Suprapubic skin (tissue), 4 donors: ENCODE results near the gene PRKCZ. TPM values are rescaled to one million over a fixed set of nuclear protein-coding genes. Genes with fewer than 3 reads are reported as not detected.

Experiments
- DNase-seq, 2 donors: peaks; one replicate each; pipeline ENCODE4 v3.0.0-alpha.2; 2019; ENCODE audit warnings: low spot score in 2 of 2
- H3K27ac ChIP-seq: fragments of 200-600 bp; sonication (generic); one replicate; pipeline ENCODE4 v1.5.1; 2019
- H3K27me3 ChIP-seq: fragments of 200-600 bp; sonication (generic); one replicate; pipeline ENCODE4 v1.5.1; 2019
- H3K36me3 ChIP-seq: fragments of 200-600 bp; sonication (generic); one replicate; pipeline ENCODE4 v1.5.1; 2019
- H3K4me1 ChIP-seq: fragments of 200-600 bp; sonication (generic); one replicate; pipeline ENCODE4 v1.5.1; 2019
- H3K4me3 ChIP-seq: fragments of 200-600 bp; sonication (generic); one replicate; pipeline ENCODE4 v1.5.1; 2019; ENCODE audit warnings: mild to moderate bottlenecking
- H3K9me3 ChIP-seq: fragments of 200-600 bp; sonication (generic); one replicate; pipeline ENCODE4 v1.5.1; 2019
- EP300 ChIP-seq: sonication (generic); formaldehyde crosslinking; IDR thresholded peaks from one replicate; pipeline ENCODE4 v1.6.1; 2017; ENCODE audit warnings: antibody characterized with exemption
- POLR2A ChIP-seq, 2 donors: fragments of 450-650 bp; IDR thresholded peaks; one replicate each; pipeline ENCODE4 v1.6.1; 2017; ENCODE audit warnings: antibody characterized with exemption in 2 of 2, mild to moderate bottlenecking in 2 of 2, moderate library complexity in 2 of 2
- POLR2AphosphoS5 ChIP-seq, 3 donors: sonication (generic); formaldehyde crosslinking; IDR thresholded peaks; one replicate each; pipeline ENCODE4 v1.6.1; 2017; ENCODE audit warnings: antibody characterized with exemption in 3 of 3
- WGBS: methylation state at CpG from one replicate; pipeline ENCODE4 v1.1.5; 2018; 5-methylcytosine and 5-hydroxymethylcytosine counted together
- total RNA-seq, 4 donors: library from RNA; depleted of rRNA; stranded (reverse); fragments of >200 nt; gene quantifications; one replicate each; pipeline ENCODE4 v1.1.0, GENCODE V29; 2016
- TF ChIP-seq, protein P1 (sequence below), 2 donors: fragments of 200-600 bp in 1 of 2; fragments of 450-650 bp in 1 of 2; sonication (generic) in 1 of 2; IDR thresholded peaks; one replicate each; pipeline ENCODE4 v1.5.1; 2016 to 2019; ENCODE audit warnings: antibody characterized with exemption in 2 of 2, mild to moderate bottlenecking in 1 of 2, moderate library complexity in 1 of 2

The PRKCZ gene
- total RNA-seq, 4 donors from 2014 or later = 21.7 to 31.5 (median 25.4) TPM

DNA sequence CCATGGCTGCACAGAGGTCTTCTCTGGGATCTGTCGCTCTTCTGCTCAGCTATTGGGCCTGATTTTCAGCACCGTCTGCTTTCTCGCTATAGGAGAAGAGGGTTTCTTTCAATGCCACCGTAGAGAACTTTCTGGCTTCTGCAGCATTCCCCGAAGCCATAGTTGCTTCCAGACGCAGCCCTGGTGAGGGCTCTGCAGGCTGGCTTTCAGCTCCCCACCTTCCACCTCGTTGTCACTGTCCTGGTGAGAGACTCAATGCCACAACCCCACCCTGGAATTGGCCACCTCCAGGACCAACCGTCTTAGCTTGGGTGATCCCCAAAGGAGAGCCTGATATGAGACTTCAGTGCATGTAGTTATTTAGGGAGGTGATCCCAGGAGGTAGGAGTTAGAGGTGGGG lies 12.0 kb upstream of the PRKCZ start:
- TF ChIP-seq POLR2A (IDR thresholded peaks at IDR 0.05) = no peak
- Histone ChIP-seq H3K27ac (no peak overlapping the region), H3K36me3 (no peaks in the 10 kb centered on the region), H3K4me3 (no peak overlapping the region), H3K9me3 (no peaks in the 10 kb centered on the region), H3K4me1 (no peaks in the 10 kb centered on the region), H3K27me3 (peaks cover 13% of the 10 kb centered on the region)
- WGBS = 89% methylated on average over 8 of the region's 8 CpGs
- no peak for DNase-seq

DNA sequence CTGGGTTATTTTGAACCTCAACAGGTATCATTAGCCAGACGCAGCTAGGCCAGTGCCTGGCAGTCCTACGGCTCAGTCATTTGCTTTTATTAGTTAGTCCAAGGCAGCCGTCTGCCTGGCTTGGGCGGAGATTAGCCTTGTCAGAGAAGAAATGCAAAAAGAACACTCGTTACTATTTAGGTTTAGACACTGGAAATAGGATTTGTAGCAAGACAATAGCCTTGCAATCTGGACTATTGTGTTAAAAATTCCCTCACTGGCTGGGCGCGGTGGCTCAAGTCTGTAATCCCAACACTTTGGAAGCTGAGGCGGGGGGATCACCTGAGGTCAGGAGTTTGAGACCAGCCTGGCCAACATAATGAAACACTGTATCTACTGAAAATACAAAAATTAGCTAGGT lies 11.0 kb upstream of the PRKCZ start:
- WGBS = 85% methylated on average over 8 of the region's 8 CpGs

DNA sequence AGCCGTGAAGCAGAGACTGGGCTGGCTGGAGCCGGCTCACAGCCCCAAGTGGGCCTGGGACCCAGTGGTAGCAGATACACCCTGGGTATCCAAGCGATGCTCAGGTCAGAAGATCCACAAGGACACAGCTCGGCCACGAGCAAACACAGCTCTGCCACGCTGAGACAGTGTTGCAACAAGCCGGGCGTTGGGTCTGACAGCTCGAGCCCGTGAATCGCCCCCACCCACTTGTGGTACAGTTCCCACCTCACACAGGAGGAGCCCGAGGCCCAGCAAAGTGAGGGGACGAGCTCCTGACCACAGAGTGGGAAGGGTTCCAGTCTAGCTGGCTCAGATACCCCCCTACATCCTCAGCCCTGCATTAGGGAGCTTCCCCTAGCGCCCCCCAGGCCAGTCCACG lies 8.9 kb upstream of the PRKCZ start:
- TF ChIP-seq EP300 (no peak), POLR2A (IDR thresholded peaks at IDR 0.05) (no peak)
- 40% methylated on average over 1 of the region's 15 CpGs for WGBS
- Histone ChIP-seq H3K9me3 (no peaks in the 10 kb centered on the region), H3K4me1 (peaks cover 21% of the 10 kb centered on the region), H3K27ac (no peak overlapping the region), H3K36me3 (no peaks in the 10 kb centered on the region), H3K4me3 (no peak overlapping the region), H3K27me3 (peaks cover under 1% of the 10 kb centered on the region)
- DNase-seq = no peak

More for the DNA sequence above, 11.0 kb upstream of the PRKCZ start:
- H3K36me3 ChIP-seq = no peaks in the 10 kb centered on the region
- peaks cover under 1% of the 10 kb centered on the region for H3K4me1 ChIP-seq
- H3K9me3 ChIP-seq = no peaks in the 10 kb centered on the region
- no peak overlapping the region for H3K4me3 ChIP-seq
- TF ChIP-seq EP300 = no peak
- TF ChIP-seq, protein P1, sequence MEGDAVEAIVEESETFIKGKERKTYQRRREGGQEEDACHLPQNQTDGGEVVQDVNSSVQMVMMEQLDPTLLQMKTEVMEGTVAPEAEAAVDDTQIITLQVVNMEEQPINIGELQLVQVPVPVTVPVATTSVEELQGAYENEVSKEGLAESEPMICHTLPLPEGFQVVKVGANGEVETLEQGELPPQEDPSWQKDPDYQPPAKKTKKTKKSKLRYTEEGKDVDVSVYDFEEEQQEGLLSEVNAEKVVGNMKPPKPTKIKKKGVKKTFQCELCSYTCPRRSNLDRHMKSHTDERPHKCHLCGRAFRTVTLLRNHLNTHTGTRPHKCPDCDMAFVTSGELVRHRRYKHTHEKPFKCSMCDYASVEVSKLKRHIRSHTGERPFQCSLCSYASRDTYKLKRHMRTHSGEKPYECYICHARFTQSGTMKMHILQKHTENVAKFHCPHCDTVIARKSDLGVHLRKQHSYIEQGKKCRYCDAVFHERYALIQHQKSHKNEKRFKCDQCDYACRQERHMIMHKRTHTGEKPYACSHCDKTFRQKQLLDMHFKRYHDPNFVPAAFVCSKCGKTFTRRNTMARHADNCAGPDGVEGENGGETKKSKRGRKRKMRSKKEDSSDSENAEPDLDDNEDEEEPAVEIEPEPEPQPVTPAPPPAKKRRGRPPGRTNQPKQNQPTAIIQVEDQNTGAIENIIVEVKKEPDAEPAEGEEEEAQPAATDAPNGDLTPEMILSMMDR (IDR thresholded peaks at IDR 0.05) = no peak
- TF ChIP-seq POLR2A (IDR thresholded peaks at IDR 0.05) = no peak
- TF ChIP-seq POLR2AphosphoS5 (IDR thresholded peaks at IDR 0.05) = no peak
- no peak for DNase-seq
- peaks cover 10% of the 10 kb centered on the region for H3K27me3 ChIP-seq
- no peak overlapping the region for H3K27ac ChIP-seq

DNA sequence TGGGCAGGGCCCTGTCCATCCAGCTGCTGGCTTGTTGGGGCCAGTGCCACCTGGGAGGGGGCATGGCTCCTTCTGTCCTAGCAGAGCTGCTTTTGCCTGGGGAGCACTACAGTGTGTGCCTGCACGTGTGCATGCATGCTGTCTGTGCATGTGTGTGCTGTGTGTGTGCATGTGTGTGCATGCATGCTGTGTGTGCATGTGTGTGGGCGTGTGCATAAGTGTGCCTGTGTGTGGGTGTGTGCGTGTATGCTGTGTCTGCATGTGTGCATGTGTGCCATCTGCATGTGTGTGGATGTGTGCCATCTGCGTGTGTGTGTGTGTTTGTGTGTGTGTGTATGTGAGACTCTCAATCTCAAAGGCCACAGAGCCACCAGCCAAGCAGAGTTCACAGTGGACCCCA lies 8.3 kb upstream of the PRKCZ start:
- Histone ChIP-seq H3K36me3 (no peaks in the 10 kb centered on the region), H3K27me3 (peaks cover 6% of the 10 kb centered on the region), H3K4me1 (peaks cover 24% of the 10 kb centered on the region), H3K4me3 (no peak overlapping the region), H3K9me3 (no peaks in the 10 kb centered on the region), H3K27ac (no peak overlapping the region)
- DNase-seq = no peak
- WGBS = 52% methylated on average over 4 of the region's 4 CpGs
- TF ChIP-seq, protein P1 (IDR thresholded peaks at IDR 0.05) = no peak
- TF ChIP-seq POLR2AphosphoS5 (IDR thresholded peaks at IDR 0.05) (no peak), EP300 (no peak), POLR2A (IDR thresholded peaks at IDR 0.05) (no peak)

DNA sequence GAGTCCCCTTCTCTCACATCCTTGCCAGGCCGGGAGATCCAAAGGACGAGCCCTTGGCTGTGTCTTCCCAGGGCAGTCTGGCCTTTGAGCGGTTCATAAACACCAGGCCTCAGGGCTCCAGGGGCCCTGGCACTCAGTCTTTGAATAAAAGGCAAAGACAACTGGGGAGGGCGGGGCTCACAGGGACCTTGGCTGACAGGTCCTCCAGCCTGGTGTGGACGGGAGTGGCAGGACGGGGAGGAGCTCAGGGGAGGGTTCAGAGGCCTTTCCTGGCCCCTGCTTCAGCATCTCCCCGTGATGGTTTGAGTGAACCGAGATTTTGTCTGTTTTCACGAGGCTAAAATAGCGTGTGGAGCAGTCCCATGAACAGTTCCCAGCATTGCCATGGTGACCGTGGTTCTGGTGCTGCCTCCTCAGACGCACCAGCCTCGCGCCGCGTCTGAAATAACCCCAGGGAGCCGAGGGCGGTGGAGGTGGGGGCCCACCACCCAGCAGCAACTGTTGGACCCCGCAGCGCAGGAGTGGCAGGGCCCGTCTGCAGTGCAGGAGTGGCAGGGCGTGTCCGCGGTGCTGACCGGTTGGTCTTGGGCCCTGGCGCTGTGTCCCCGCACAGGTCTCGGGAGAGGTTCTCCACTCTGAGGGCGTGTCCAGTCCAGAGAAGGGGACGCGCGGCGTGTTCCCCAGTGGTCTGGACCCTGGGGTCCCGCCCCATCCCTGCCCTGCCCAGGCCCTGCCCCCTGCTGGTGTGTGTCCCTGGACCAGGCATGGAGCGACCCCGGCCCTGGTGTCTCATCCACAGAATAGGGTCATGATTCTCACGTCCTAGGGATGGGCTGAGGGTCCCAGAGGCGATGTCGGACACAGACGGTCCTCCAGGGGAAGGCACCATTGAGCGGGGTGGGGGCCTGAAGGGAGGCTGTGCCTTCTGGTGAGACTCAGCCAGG lies 7.1 kb upstream of the PRKCZ start:
- Histone ChIP-seq H3K27me3 (peaks cover 12% of the 10 kb centered on the region), H3K4me3 (no peak overlapping the region), H3K4me1 (peaks cover 24% of the 10 kb centered on the region), H3K36me3 (no peaks in the 10 kb centered on the region), H3K27ac (no peak overlapping the region), H3K9me3 (no peaks in the 10 kb centered on the region)
- WGBS = 79% methylated on average over 32 of the region's 41 CpGs
- no peak for DNase-seq
- TF ChIP-seq POLR2A (IDR thresholded peaks at IDR 0.05) (no peak), POLR2AphosphoS5 (IDR thresholded peaks at IDR 0.05) (no peak), EP300 (no peak)
- TF ChIP-seq, protein P1 (IDR thresholded peaks at IDR 0.05) = no peak

DNA sequence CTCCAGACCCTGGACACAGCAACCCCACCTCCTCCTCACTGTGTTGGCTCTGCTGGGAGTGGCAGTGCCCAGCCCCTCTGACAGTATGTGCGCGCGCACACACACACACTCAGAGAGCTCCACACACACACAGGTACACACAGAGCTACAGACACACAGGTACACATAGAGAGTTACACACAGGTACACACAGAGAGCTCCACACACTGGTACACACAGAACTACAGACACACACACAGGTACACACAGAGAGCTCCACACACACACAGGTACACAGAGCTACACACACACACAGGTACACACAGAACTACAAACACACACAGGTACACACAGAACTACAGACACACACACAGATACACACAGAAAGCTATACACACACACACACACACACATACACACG lies 6.3 kb upstream of the PRKCZ start:
- DNase-seq = no peak
- H3K4me1 ChIP-seq = peaks cover 24% of the 10 kb centered on the region
- no peak overlapping the region for H3K27ac ChIP-seq
- no peak for TF ChIP-seq POLR2A (IDR thresholded peaks at IDR 0.05)
- no peak for TF ChIP-seq EP300
- TF ChIP-seq, protein P1 (IDR thresholded peaks at IDR 0.05) = no peak
- no peaks in the 10 kb centered on the region for H3K36me3 ChIP-seq
- peaks cover 14% of the 10 kb centered on the region for H3K27me3 ChIP-seq
- no peak overlapping the region for H3K4me3 ChIP-seq
- 98% methylated on average over 4 of the region's 4 CpGs for WGBS
- no peaks in the 10 kb centered on the region for H3K9me3 ChIP-seq
